ENCODE data around the gene GPR26.

The GPR26 gene

GRCh38 chr10:123666318-123667236 is at the start of gene GPR26:
TSS of gene GPR26 (plus strand) at chr10:123666355. CDS start at chr10:123666408, 53 bp downstream.
- TF ChIP-seq CTCF (IDR thresholded peaks at IDR 0.05; ENCODE audit: insufficient read depth, low read depth, low read length, missing control alignments): no peak
- H3K4me3 ChIP-seq (ENCODE audit: low read length): no peak within 1 kb of the TSS
- no peak for DNase-seq (ENCODE audit: low read depth)

- no peak for TF ChIP-seq CTCF (IDR thresholded peaks at IDR 0.05; ENCODE audit: insufficient read depth, low read depth, low read length, missing control alignments)
- DNase-seq (ENCODE audit: low read depth): no peak
- H3K4me3 ChIP-seq (ENCODE audit: low read length): no peak overlapping the region
Measured at GRCh38 chr10:123618224-123618623, 47.9 kb upstream of the GPR26 start.

GRCh38 chr10:123619067-123619855 is 46.9 kb upstream of the GPR26 start:
- no peak for DNase-seq (ENCODE audit: low read depth)
- no peak overlapping the region for H3K4me3 ChIP-seq (ENCODE audit: low read length)
- TF ChIP-seq CTCF (IDR thresholded peaks at IDR 0.05; ENCODE audit: insufficient read depth, low read depth, low read length, missing control alignments): no peak

- DNase-seq (ENCODE audit: low read depth): no peak
- no peak overlapping the region for H3K4me3 ChIP-seq (ENCODE audit: low read length)
- no peak for TF ChIP-seq CTCF (IDR thresholded peaks at IDR 0.05; ENCODE audit: insufficient read depth, low read depth, low read length, missing control alignments)
Measured at GRCh38 chr10:123620621-123621020, 45.5 kb upstream of the GPR26 start.

GRCh38 chr10:123621492-123621891 is 44.7 kb upstream of the GPR26 start:
- no peak for TF ChIP-seq CTCF (IDR thresholded peaks at IDR 0.05; ENCODE audit: insufficient read depth, low read depth, low read length, missing control alignments)
- DNase-seq (ENCODE audit: low read depth): no peak
- H3K4me3 ChIP-seq (ENCODE audit: low read length): no peak overlapping the region

GRCh38 chr10:123621916-123622315 is 44.2 kb upstream of the GPR26 start:
- no peak for DNase-seq (ENCODE audit: low read depth)
- no peak for TF ChIP-seq CTCF (IDR thresholded peaks at IDR 0.05; ENCODE audit: insufficient read depth, low read depth, low read length, missing control alignments)
- H3K4me3 ChIP-seq (ENCODE audit: low read length): no peak overlapping the region
